ENCODE results near the gene NR0B2. TPM values are rescaled to one million over a fixed set of nuclear protein-coding genes. Genes with fewer than 3 reads are reported as not detected.

Gene NR0B2
- total and polyA plus RNA-seq, 2 of the 13 experiments (the other 11 are each of a cell fraction or from before 2014, with no cell fraction given): 72.5 to 133 TPM

GRCh38 chr1:26889551-26890466 is 24.0 kb downstream of the NR0B2 start, which contains the start of gene GPN2 (continued):
- TF ChIP-seq ATF5 (CRISPR knock-in tag; IDR thresholded peaks at IDR 0.05; ENCODE audit: low read depth): peak; percentile 83; the same call in 1 of the 2 replicates
- peak; percentile 31; the same call in 1 of the 2 replicates for TF ChIP-seq SNAI1 (CRISPR knock-in tag; IDR thresholded peaks at IDR 0.05; ENCODE audit: borderline replicate concordance)
- no peak for TF ChIP-seq ZNF382 (CRISPR knock-in tag; IDR thresholded peaks at IDR 0.05; ENCODE audit: borderline replicate concordance)
- no peak for TF ChIP-seq SOX13 (IDR thresholded peaks at IDR 0.05)
- TF ChIP-seq SOX13 (CRISPR knock-in tag; conservative IDR thresholded peaks at IDR 0.05 in 1 of 2, IDR thresholded peaks at IDR 0.05 in 1 of 2): peak in 1 of 2 experiments; percentile 26; a peak in 1 of 4 replicates
- TF ChIP-seq ZBTB42 (CRISPR knock-in tag; IDR thresholded peaks at IDR 0.05): peak; percentile 64; the same call in 1 of the 2 replicates
- peak; percentile 44; the same call in 1 of the 2 replicates for TF ChIP-seq HDAC2 (CRISPR knock-in tag; IDR thresholded peaks at IDR 0.05)
- TF ChIP-seq CENPT (CRISPR knock-in tag; IDR thresholded peaks at IDR 0.05; ENCODE audit: low read depth): 0 out of 2 replicates have a peak, but pooled peaks have one; percentile 47
- no peak for TF ChIP-seq DNMT3B (CRISPR knock-in tag; conservative IDR thresholded peaks at IDR 0.05)
- no peak for TF ChIP-seq ZBED4 (CRISPR knock-in tag; IDR thresholded peaks at IDR 0.05; ENCODE audit: borderline replicate concordance)
- TF ChIP-seq SMYD3 (CRISPR knock-in tag; IDR thresholded peaks at IDR 0.05): no peak
- peak; percentile 36; the same call in 1 of the 2 replicates for TF ChIP-seq ATF1 (CRISPR knock-in tag; IDR thresholded peaks at IDR 0.05)
- no peak; the same call in 1 of the 2 replicates for TF ChIP-seq CBX5 (CRISPR knock-in tag; IDR thresholded peaks at IDR 0.05; ENCODE audit: borderline replicate concordance)
- no peak for TF ChIP-seq SRF (IDR thresholded peaks at IDR 0.05; ENCODE audit: low read depth, low read length)
- TF ChIP-seq SRSF9 (IDR thresholded peaks at IDR 0.05; ENCODE audit: borderline replicate concordance, insufficient read depth, low read depth, low read length, poor library complexity, severe bottlenecking): no peak
- TF ChIP-seq ZNF687 (CRISPR knock-in tag; IDR thresholded peaks at IDR 0.05): peak; percentile 97
- TF ChIP-seq PHF21A (CRISPR knock-in tag; IDR thresholded peaks at IDR 0.05): peak; percentile 51; the same call in 1 of the 2 replicates
- TF ChIP-seq PAF1 (CRISPR knock-in tag; IDR thresholded peaks at IDR 0.05): peak; percentile 94
- peak; percentile 84; the same call in 1 of the 2 replicates for TF ChIP-seq ELF4 (CRISPR knock-in tag; IDR thresholded peaks at IDR 0.05; ENCODE audit: borderline replicate concordance)
- no peak; the same call in 1 of the 2 replicates for TF ChIP-seq ISL2 (CRISPR knock-in tag; IDR thresholded peaks at IDR 0.05)

Measured in HepG2 (cell line).